PFSK-1 (cell line): ENCODE measurements around the gene COL18A1.
A peak's percentile ranks its signal among the peaks of the same experiment; 100 is the strongest.

Source experiments
- FOXP2 ChIP-seq: optimal IDR thresholded peaks from 2 replicates; pipeline ENCODE3; 2011; ENCODE audit warnings: borderline replicate concordance, control low read depth, inconsistent platforms; ENCODE audit not compliant: insufficient read depth; ENCODE audit errors: extremely low read length, extremely low read depth
- POLR2AphosphoS5 ChIP-seq: IDR thresholded peaks from 2 replicates; pipeline ENCODE4 v1.6.1; 2012; ENCODE audit warnings: low read depth, mild to moderate bottlenecking, control low read depth, low read length, moderate library complexity
- SIN3A ChIP-seq: IDR thresholded peaks from 2 replicates; pipeline ENCODE4 v1.6.1; 2012; ENCODE audit warnings: mild to moderate bottlenecking, low read length, moderate library complexity, borderline replicate concordance; ENCODE audit not compliant: insufficient read depth
- TAF1 ChIP-seq: IDR thresholded peaks from 2 replicates; pipeline ENCODE4 v1.6.1; 2012; ENCODE audit warnings: low read length, control low read depth, borderline replicate concordance; ENCODE audit not compliant: insufficient read depth
- TF ChIP-seq, protein P1 (sequence below), 2 experiments: IDR thresholded peaks; 2 replicates each; pipeline versions ENCODE4 v1.6.1 to v1.8.0; 2011 to 2012; ENCODE audit warnings: low read depth in 2 of 2, low read length in 2 of 2, control low read depth in 1 of 2, inconsistent platforms in 1 of 2, mild to moderate bottlenecking in 1 of 2, moderate library complexity in 1 of 2; ENCODE audit not compliant: insufficient read depth in 1 of 2

The COL18A1 gene

DNA sequence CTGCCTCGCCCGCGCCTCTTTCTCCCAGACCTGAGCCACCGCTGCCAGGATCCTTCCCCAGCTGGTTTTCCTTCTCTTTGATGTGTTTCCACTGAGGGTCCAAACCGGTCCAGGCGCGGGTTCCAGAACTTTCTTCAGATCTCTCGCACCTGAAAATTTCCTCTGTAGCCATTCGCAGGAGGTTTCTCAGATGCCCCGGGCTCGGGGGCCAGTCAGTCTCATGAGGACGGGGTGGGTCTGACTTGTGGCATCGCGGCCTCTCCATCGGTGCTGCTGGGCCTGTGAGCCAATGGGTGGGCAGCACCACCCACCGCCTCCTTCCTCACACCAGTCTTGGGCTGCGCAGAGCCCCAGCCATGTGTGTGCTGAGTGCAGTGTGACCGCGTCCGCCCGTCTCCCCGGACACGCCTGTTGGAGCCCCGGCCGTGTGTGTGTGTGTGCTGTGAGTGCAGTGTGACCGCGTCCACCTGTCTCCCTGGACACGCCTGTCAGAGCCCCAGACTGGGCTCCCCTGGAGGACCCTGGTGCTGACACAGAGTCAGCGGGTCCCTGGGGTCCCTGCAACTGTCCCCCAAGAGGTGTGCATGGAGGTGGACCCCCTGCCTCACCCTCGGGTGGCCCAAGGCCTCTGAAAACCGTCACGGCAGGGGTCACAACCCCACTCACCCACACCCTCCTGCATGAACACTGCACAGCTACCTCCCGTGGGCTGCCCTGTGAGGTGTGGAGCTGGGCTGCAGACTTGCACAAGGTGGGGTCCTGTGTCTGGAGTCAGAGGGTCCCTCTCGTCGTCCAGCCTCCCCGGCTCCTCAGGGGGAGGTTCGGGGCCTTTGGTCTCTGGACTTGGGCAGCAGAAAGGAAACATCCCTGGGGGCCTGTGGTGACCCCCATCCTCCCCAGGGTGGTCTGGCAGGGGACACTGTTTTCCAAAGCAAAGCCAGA, 20.2 kb downstream of the COL18A1 start:
- TF ChIP-seq, protein P1, sequence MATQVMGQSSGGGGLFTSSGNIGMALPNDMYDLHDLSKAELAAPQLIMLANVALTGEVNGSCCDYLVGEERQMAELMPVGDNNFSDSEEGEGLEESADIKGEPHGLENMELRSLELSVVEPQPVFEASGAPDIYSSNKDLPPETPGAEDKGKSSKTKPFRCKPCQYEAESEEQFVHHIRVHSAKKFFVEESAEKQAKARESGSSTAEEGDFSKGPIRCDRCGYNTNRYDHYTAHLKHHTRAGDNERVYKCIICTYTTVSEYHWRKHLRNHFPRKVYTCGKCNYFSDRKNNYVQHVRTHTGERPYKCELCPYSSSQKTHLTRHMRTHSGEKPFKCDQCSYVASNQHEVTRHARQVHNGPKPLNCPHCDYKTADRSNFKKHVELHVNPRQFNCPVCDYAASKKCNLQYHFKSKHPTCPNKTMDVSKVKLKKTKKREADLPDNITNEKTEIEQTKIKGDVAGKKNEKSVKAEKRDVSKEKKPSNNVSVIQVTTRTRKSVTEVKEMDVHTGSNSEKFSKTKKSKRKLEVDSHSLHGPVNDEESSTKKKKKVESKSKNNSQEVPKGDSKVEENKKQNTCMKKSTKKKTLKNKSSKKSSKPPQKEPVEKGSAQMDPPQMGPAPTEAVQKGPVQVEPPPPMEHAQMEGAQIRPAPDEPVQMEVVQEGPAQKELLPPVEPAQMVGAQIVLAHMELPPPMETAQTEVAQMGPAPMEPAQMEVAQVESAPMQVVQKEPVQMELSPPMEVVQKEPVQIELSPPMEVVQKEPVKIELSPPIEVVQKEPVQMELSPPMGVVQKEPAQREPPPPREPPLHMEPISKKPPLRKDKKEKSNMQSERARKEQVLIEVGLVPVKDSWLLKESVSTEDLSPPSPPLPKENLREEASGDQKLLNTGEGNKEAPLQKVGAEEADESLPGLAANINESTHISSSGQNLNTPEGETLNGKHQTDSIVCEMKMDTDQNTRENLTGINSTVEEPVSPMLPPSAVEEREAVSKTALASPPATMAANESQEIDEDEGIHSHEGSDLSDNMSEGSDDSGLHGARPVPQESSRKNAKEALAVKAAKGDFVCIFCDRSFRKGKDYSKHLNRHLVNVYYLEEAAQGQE (IDR thresholded peaks at IDR 0.05; ENCODE audit: insufficient read depth in 1 of 2, low read depth in 2 of 2, low read length in 2 of 2), result no peak
- TF ChIP-seq SIN3A, result no peak
- TF ChIP-seq FOXP2, result no peak
- TF ChIP-seq POLR2AphosphoS5, result no peak
- TF ChIP-seq TAF1, result no peak

DNA sequence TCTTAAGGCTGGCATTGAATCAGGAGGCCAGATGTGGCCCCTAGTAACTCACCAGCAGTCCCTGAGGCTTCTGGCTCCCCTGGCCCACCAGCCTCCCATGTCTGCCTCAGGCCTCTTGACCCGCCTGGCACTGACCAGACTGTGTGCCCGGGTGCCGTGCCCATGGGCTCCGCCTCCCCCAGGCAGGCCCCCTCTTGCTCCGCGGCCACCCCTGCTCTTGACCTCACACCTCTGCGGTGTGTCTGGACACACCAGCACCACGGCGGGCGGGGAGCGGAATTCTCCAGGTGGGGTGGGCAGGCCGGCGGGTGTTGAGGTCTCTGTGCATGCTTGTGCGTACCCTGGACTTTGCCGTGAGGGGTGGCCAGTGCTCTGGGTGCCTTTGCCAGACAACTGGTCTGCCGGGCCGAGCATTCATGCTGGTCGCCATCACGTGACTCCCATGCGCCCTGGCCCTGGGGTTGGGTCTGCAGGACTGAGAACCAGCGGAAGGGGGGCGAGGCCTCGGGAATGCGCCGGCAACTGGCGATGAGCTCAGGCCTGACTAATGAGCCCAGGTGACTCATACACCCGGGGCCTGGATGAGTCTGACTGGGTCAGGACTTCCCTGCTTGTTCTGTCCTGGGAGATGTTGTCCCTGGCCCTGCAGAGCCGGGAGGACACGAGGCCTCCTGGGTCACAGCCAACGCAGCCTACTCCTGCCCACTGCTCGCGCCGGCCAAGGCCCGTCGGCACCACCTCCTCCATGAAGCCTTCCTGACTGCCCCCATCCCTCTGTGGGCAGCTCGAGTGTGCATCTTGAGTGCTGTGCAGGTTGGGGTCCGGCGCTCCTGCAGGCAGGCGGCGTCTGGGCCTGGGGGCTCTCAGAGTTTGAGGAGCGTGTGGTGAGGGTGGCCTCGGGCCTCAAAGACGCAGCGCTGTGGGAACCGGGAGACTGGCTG, 22.6 kb downstream of the COL18A1 start:
- TF ChIP-seq SIN3A (no peak), FOXP2 (peak; percentile 87)

DNA sequence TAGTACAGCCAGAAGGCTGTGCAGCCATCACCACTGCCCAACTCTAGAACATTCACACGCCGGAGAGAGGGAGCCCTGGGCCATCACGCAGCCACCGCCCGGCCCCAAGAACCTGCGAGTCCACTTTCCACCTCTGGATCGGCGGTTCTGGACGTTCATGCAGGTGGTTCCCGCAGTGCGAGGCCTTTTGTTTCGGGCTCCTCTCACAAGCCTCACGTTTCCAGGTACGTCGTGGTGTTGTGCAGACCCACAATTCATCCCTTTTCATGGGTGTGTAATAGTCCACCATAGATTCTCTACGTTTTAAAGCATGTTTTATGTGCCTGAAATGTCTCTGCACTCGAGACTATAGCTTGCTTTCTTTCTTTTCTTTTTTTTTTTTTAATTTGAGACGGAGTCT, 23.6 kb downstream of the COL18A1 start:
- no peak for TF ChIP-seq TAF1
- TF ChIP-seq SIN3A, result no peak
- TF ChIP-seq, protein P1 (IDR thresholded peaks at IDR 0.05; ENCODE audit: insufficient read depth in 1 of 2, low read depth in 2 of 2, low read length in 2 of 2), result no peak
- no peak for TF ChIP-seq FOXP2
- no peak for TF ChIP-seq POLR2AphosphoS5

DNA sequence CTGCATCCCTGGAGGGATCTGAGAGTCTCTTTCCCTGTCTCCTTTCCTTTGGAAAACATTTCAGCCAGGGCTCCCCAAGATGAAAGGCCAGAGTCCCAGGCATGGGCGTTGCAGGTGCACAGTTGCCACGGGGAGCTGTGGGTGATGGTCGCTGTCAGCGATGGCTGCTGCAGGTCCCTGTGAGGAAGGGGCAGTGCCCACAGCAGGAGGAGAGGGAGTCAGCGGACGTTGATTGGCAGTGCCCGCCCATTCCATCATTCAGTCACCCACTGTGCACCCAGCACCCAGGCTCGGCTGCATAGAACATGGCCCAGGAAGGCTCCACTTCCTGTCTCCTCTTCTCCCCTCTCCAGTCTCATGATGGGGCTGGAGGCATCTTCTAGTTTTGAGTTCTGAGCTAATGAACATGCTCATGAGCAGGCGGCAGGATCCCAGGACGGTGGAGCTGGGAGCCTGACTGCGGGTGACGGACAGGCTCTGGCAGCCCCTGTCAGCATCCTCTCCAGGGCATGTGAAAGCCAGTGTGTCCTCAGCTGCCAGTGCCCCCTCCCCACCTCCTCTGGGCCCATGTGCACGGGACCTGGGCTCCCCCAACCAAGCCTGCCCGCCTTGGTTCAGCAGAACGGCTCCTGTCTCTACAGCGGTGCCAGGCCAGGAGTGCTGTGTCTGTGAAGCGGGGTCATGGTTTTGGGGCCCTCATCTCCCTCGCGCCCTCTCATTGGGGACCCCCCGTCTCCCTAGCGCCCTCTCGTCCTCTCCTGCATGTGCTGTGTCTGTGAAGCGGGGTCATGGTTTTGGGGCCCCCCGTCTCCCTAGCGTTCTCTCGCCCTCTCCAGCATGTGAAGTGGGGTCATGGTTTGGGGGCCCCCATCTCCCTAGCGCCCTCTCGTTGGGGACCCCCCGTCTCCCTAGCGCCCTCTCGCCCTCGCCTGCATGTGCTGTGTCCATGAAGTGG, 24.5 kb downstream of the COL18A1 start:
- TF ChIP-seq TAF1 (no peak), POLR2AphosphoS5 (no peak), SIN3A (no peak), FOXP2 (no peak)
- TF ChIP-seq, protein P1 (IDR thresholded peaks at IDR 0.05; ENCODE audit: insufficient read depth in 1 of 2, low read depth in 2 of 2, low read length in 2 of 2), result no peak
